Calu3 (cell line): Measurements from ENCODE around the gene SMAP1. TPM values are rescaled to one million over a fixed set of nuclear protein-coding genes. Genes with fewer than 3 reads are reported as not detected.

ENCODE experiments used
- BruUV-seq: library from RNA; stranded (reverse); fragments of 400-500 nt; replicated peaks from 2 replicates; lab custom pipeline; 2021; lab: Mats Ljungman, UMichigan
- CTCF ChIA-PET: fragments of 300-600 bp; sonication (Branson Sonifier 250); formaldehyde crosslinking; loops from one replicate; lab custom pipeline; 2022; ENCODE audit warnings: antibody characterized with exemption; lab: Charles Lee
- DNase-seq: peaks from one replicate; pipeline ENCODE4 v3.0.0; 2022
- H3K27ac Mint-ChIP-seq: one replicate; pipeline ENCODE4 v1.8.0; 2022; ENCODE audit warnings: mixed read lengths; ENCODE audit not compliant: unreplicated experiment
- H3K27me3 Mint-ChIP-seq: one replicate; pipeline ENCODE4 v1.8.0; 2022; ENCODE audit warnings: mixed read lengths; ENCODE audit not compliant: unreplicated experiment
- H3K36me3 Mint-ChIP-seq: one replicate; pipeline ENCODE4 v1.8.0; 2022; ENCODE audit warnings: mild to moderate bottlenecking, moderate library complexity, mixed read lengths; ENCODE audit not compliant: insufficient read depth, unreplicated experiment
- H3K4me1 Mint-ChIP-seq: one replicate; pipeline ENCODE4 v1.8.0; 2022; ENCODE audit warnings: mild to moderate bottlenecking, low read depth, mixed read lengths; ENCODE audit not compliant: unreplicated experiment
- H3K4me3 Mint-ChIP-seq: one replicate; pipeline ENCODE4 v1.8.0; 2022; ENCODE audit warnings: mild to moderate bottlenecking, low read depth, moderate library complexity, mixed read lengths; ENCODE audit not compliant: unreplicated experiment
- H3K9me3 Mint-ChIP-seq: one replicate; pipeline ENCODE4 v1.8.0; 2022; ENCODE audit warnings: low read depth, mixed read lengths; ENCODE audit not compliant: unreplicated experiment
- CTCF ChIP-seq: fragments of 200-600 bp; IDR thresholded peaks from one replicate; pipeline ENCODE4 v1.8.0; 2022; ENCODE audit warnings: antibody characterized with exemption; ENCODE audit not compliant: unreplicated experiment
- intact Hi-C: fragments of 100-400 bp; cut with micrococcal nuclease; formaldehyde crosslinking; loops from one replicate; pipeline ENCODE4 v1.10.0; 2022; ENCODE audit not compliant: unreplicated experiment
- total RNA-seq: library from RNA; stranded (reverse); gene quantifications from 2 replicates; pipeline ENCODE4 v1.2.3, GENCODE V29; 2022

SMAP1 gene
- total RNA-seq, 1 experiment from 2014 or later, result 35.7 TPM

GRCh38 chr6:70685494-70686180 lies 18.0 kb downstream of the SMAP1 start:
- Mint-ChIP-seq H3K9me3 (no peaks in the 10 kb centered on the region), H3K4me1 (peaks cover 23% of the 10 kb centered on the region), H3K27ac (peak overlapping the region; percentile 31), H3K36me3 (no peaks in the 10 kb centered on the region), H3K27me3 (no peaks in the 10 kb centered on the region), H3K4me3 (peak overlapping the region; percentile 25)
- TF ChIP-seq CTCF, result no peak
- intact Hi-C loops, result loop anchor here (1.0 to 2.0 kb wide), 6 partner anchors 119 to 465 kb away; partner anchors contain the start of gene SDHAF4
- DNase-seq, result no peak
- CTCF ChIA-PET, result interaction anchor here (1.7 to 1.9 kb wide), 3 partner anchors 18 to 465 kb away, joined by 9 to 11 read pairs (median 10); partner anchors contain the start of gene SMAP1
- BruUV-seq, result no TSS peak

GRCh38 chr6:70686548-70687133 lies 19.0 kb downstream of the SMAP1 start:
- Mint-ChIP-seq H3K4me1 (peaks cover 23% of the 10 kb centered on the region), H3K27me3 (no peaks in the 10 kb centered on the region), H3K4me3 (no peak overlapping the region), H3K27ac (no peak overlapping the region), H3K36me3 (no peaks in the 10 kb centered on the region), H3K9me3 (no peaks in the 10 kb centered on the region)
- CTCF ChIA-PET, result interaction anchor here (0.9 to 1.9 kb wide), 7 partner anchors 8 to 466 kb away, joined by 3 to 11 read pairs (median 8); partner anchors contain the start of genes SDHAF4 and SMAP1
- BruUV-seq, result no TSS peak
- no peak for DNase-seq
- peak; percentile 65 for TF ChIP-seq CTCF
- intact Hi-C loops, result loop anchor here (1.0 to 2.0 kb wide), 6 partner anchors 120 to 466 kb away; partner anchors contain the start of gene SDHAF4

GRCh38 chr6:70693887-70694286 lies 26.2 kb downstream of the SMAP1 start:
- no peaks in the 10 kb centered on the region for H3K27me3 Mint-ChIP-seq
- no peak overlapping the region for H3K4me3 Mint-ChIP-seq
- no peak for TF ChIP-seq CTCF
- H3K27ac Mint-ChIP-seq, result no peak overlapping the region
- no peaks in the 10 kb centered on the region for H3K4me1 Mint-ChIP-seq
- intact Hi-C loops, result no loop called here
- no TSS peak for BruUV-seq
- no peaks in the 10 kb centered on the region for H3K36me3 Mint-ChIP-seq
- CTCF ChIA-PET, result interaction anchor here (0.6 kb wide), 1 partner anchor 129 kb away, joined by 9 read pairs; no protein-coding TSS in a partner anchor
- H3K9me3 Mint-ChIP-seq, result peaks cover 3% of the 10 kb centered on the region
- DNase-seq, result no peak

- TF ChIP-seq CTCF, result no peak
- BruUV-seq, result no TSS peak
- Mint-ChIP-seq H3K4me1 (no peaks in the 10 kb centered on the region), H3K27me3 (no peaks in the 10 kb centered on the region), H3K4me3 (no peak overlapping the region), H3K9me3 (peaks cover 3% of the 10 kb centered on the region), H3K36me3 (no peaks in the 10 kb centered on the region), H3K27ac (no peak overlapping the region)
- DNase-seq, result no peak
- CTCF ChIA-PET, result interaction anchor here (0.6 kb wide), 1 partner anchor 129 kb away, joined by 9 read pairs; no protein-coding TSS in a partner anchor
- intact Hi-C loops, result no loop called here
Observed at GRCh38 chr6:70694371-70694770, 26.7 kb downstream of the SMAP1 start.
